Mucosa of rectum (tissue), 2 donors: Measurements from ENCODE around the gene SLCO4A1.
A peak's percentile ranks its signal among the peaks of the same experiment; 100 is the strongest.

Experiments
- H3K27ac ChIP-seq, 2 donors: one replicate each; pipeline ENCODE4 v1.7.0; 2013; ENCODE audit warnings: inconsistent platforms in 2 of 2, low read depth in 2 of 2, low read length in 2 of 2
- H3K27me3 ChIP-seq, 2 donors: one replicate each; pipeline ENCODE4 v1.7.0; 2013; ENCODE audit warnings: low read length in 2 of 2; ENCODE audit not compliant: control insufficient read depth in 2 of 2, insufficient read depth in 2 of 2
- H3K36me3 ChIP-seq, 2 donors: one replicate each; pipeline ENCODE4 v1.7.0; 2013; ENCODE audit warnings: low read length in 2 of 2; ENCODE audit not compliant: control insufficient read depth in 2 of 2, insufficient read depth in 2 of 2
- H3K4me1 ChIP-seq, 2 donors: one replicate each; pipeline ENCODE4 v1.7.0; 2013; ENCODE audit warnings: low read length in 2 of 2, mild to moderate bottlenecking in 1 of 2; ENCODE audit not compliant: control insufficient read depth in 2 of 2, insufficient read depth in 2 of 2
- H3K4me3 ChIP-seq, 2 donors: one replicate each; pipeline ENCODE4 v1.7.0; 2013; ENCODE audit warnings: low read length in 2 of 2
- H3K9ac ChIP-seq, 2 donors: one replicate each; pipeline ENCODE4 v1.7.0; 2013; ENCODE audit warnings: low read length in 2 of 2, low read depth in 1 of 2, mild to moderate bottlenecking in 1 of 2
- H3K9me3 ChIP-seq, 2 donors: one replicate each; pipeline ENCODE4 v1.7.0; 2013; ENCODE audit warnings: low read length in 2 of 2; ENCODE audit not compliant: control insufficient read depth in 2 of 2
- donor health status: healthy.
- donor health status: Normal muscosa, but diverticular disease.

The SLCO4A1 gene

GRCh38 chr20:62615750-62616251, 26.5 kb upstream of the SLCO4A1 start:
- peaks cover 0 to 2% of the 10 kb centered on the region in 2 donors for H3K27me3 ChIP-seq
- no peak overlapping the region for H3K9ac ChIP-seq
- H3K9me3 ChIP-seq, result no peaks in the 10 kb centered on the region
- no peaks in the 10 kb centered on the region for H3K36me3 ChIP-seq
- H3K4me1 ChIP-seq, result no peaks in the 10 kb centered on the region
- H3K4me3 ChIP-seq, result no peak overlapping the region
- no peak overlapping the region for H3K27ac ChIP-seq

- Histone ChIP-seq H3K9ac (no peak overlapping the region), H3K9me3 (no peaks in the 10 kb centered on the region), H3K27me3 (peaks cover 0 to 2% of the 10 kb centered on the region in 2 donors), H3K4me1 (peaks cover 0 to 1% of the 10 kb centered on the region in 2 donors), H3K27ac (no peak overlapping the region), H3K36me3 (no peaks in the 10 kb centered on the region), H3K4me3 (no peak overlapping the region)
These were observed 25.3 kb upstream of the SLCO4A1 start for GRCh38 chr20:62616728-62617621.

GRCh38 chr20:62617711-62618483, 24.4 kb upstream of the SLCO4A1 start:
- Histone ChIP-seq H3K4me1 (peaks cover 5 to 11% of the 10 kb centered on the region in 2 donors), H3K9me3 (no peaks in the 10 kb centered on the region), H3K4me3 (no peak overlapping the region), H3K27me3 (peaks cover 0 to 2% of the 10 kb centered on the region in 2 donors), H3K27ac (no peak overlapping the region), H3K9ac (no peak overlapping the region), H3K36me3 (no peaks in the 10 kb centered on the region)

DNA sequence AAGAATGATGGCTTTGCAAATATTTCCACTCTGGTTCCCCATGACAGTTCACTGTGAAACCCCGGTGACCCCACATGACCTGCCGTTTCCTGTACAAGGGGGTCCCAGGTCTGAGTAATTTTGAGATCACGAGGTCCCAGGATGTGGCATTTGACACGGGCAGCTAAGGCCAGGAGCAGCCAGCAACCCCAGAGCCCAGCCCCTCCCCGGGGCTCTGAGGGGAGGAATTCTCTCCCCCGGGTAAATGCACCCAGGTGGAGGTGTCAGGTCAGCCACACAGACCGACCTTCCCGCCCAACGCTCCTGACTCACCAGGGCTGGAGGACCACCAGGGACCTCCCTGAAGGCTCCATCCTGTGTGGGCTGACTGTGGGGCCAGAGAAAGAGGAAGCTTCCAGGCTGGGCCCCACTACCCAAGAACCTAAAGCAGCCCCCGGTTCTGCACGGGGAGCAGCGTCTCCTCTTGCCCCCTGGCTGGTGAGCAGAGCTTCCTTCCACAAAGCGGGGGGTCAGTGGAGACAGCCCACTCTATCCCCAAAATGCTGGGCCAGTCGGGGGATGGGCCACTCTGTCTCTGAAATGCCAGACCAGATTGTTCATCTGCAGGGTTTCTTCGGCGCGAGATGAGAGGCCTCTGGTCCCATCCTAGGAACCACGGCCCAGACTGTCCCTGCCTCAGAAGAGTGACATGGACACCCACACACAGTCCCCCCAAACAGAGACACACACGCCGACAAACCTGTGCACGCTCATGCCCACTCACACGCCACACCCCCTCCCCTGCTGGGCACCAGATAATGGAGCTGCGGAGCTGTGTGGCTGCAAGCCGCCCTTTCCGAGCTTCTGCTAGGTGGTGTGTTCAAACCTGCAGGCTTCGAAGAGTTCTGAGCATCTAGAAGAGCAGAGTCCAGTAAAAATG, 23.4 kb upstream of the SLCO4A1 start:
- no peak overlapping the region for H3K27ac ChIP-seq

DNA sequence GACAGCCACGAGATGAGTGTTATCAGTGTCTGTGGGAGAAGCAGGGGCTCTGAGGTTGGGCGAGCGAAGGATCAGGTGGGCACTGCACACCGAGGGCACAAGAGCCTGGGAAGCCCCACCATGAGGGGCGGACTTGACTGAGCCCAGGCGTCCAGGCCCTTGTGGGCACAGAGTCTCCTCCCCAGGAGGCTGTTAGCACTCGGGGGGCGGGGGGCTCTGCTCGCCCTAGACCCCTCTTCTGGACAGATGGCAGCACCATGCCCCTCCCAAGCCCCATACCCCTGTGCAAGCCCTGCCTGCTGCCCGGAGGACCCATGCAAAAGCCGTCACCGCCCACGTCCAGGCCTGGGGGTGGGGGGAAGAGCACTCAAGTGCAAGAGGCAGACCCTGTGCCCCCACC, 21.7 kb upstream of the SLCO4A1 start:
- Histone ChIP-seq H3K9me3 (no peaks in the 10 kb centered on the region), H3K36me3 (no peaks in the 10 kb centered on the region), H3K27me3 (no peaks in the 10 kb centered on the region), H3K4me3 (no peak overlapping the region), H3K9ac (no peak overlapping the region), H3K4me1 (peaks cover 22 to 30% of the 10 kb centered on the region in 2 donors), H3K27ac (no peak overlapping the region)

More for the DNA sequence above, 23.4 kb upstream of the SLCO4A1 start:
- H3K9ac ChIP-seq, result no peak overlapping the region
- H3K27me3 ChIP-seq, result peaks cover 0 to 2% of the 10 kb centered on the region in 2 donors
- peaks cover 14 to 20% of the 10 kb centered on the region in 2 donors for H3K4me1 ChIP-seq
- no peak overlapping the region for H3K4me3 ChIP-seq
- H3K9me3 ChIP-seq, result no peaks in the 10 kb centered on the region
- H3K36me3 ChIP-seq, result no peaks in the 10 kb centered on the region

DNA sequence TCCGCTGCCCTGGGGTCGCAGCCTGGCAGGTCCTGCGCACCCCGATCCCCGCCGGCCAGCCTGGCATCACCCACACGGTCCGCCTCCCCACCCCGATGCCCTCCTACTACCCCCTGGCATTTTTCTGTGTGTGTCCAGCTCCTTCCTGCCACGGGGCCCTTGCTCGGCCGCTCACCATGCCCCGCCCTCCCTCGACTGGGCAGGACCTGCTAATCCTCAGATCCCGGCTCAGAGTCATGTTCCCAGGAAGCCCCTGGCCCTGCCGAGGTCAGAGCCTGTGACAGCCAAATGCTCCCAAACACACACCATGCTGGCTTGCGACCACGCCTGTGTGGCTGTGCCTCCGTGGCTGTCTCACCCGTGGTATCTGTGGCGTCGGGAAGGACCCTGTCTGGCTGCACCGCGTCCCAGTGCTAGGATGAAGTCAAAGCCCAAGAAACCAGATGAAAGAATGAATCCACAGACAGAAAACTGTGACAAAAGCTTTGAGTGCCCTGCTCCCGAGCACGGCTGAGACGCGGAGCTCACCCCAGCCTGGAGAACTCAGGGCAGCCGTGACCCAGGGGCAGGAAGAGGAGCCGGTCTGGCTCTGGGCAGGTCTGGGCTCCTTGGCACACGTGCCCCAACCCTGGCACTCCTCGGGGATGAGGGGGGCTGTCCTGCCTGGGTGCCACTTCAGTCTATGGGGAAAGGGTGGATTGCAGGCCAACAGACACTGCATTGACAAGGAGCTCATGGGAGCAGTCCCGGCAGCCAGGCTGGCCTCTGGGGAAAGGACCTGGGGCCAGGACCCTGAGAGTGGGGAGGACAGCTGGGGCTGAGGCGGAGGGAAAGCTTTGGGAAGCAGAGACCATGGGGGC, 20.8 kb upstream of the SLCO4A1 start:
- Histone ChIP-seq H3K9ac (no peak overlapping the region), H3K27me3 (no peaks in the 10 kb centered on the region), H3K4me1 (peaks cover 22 to 30% of the 10 kb centered on the region in 2 donors), H3K27ac (no peak overlapping the region), H3K9me3 (no peaks in the 10 kb centered on the region), H3K36me3 (no peaks in the 10 kb centered on the region), H3K4me3 (no peak overlapping the region)

DNA sequence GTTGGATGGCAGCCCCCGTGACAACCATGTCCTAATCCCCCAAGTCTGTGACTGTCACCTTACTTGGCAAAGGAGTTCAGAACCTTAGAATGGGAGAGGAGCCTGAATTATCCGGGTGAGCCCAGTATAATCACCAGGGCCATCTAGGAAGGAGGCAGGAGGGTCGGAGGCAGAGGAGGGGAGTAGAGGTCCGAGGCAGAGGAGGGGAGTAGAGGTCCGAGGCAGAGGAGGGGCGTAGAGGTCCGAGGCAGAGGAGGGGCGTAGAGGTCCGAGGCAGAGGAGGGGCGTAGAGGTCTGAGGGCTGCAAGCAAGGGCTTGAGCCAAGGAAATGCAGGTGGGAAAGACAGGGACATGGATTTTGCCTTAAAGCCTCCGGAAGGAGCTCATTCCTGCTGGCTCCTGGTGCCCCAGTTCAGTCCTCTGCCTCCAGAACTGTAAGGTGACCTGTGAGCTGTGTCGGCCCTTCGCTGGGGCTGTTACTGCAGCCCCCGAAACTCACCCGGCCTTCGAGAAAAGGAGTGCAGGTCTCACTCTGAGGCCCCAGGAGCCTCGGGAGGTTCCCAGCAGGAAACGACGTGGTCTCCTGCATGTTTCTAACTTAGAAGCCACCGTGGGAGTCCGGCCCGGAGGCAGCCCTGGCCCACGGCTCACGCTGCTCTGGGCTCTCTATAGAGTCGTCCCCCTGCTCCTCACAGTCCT, 20.0 kb upstream of the SLCO4A1 start:
- H3K9ac ChIP-seq, result peak overlapping the region; percentile 14 to 81
- H3K9me3 ChIP-seq, result no peaks in the 10 kb centered on the region
- H3K36me3 ChIP-seq, result no peaks in the 10 kb centered on the region
- no peak overlapping the region for H3K4me3 ChIP-seq
- peaks cover 22 to 30% of the 10 kb centered on the region in 2 donors for H3K4me1 ChIP-seq
- peak overlapping the region; percentile 98 to 99 for H3K27ac ChIP-seq
- no peaks in the 10 kb centered on the region for H3K27me3 ChIP-seq

- H3K36me3 ChIP-seq, result no peaks in the 10 kb centered on the region
- peak overlapping the region; percentile 98 to 99 for H3K27ac ChIP-seq
- H3K27me3 ChIP-seq, result no peaks in the 10 kb centered on the region
- no peaks in the 10 kb centered on the region for H3K9me3 ChIP-seq
- peak overlapping the region; percentile 80 to 81 for H3K9ac ChIP-seq
- H3K4me1 ChIP-seq, result peaks cover 22 to 30% of the 10 kb centered on the region in 2 donors
- H3K4me3 ChIP-seq, result peak overlapping the region; percentile 50 to 65
These were observed 19.3 kb upstream of the SLCO4A1 start for GRCh38 chr20:62622877-62623487.
